Psoas muscle (tissue), 8 donors: ENCODE data around the gene PPM1B. TPM values are rescaled to one million over a fixed set of nuclear protein-coding genes. Genes with fewer than 3 reads are reported as not detected.
A peak's percentile ranks its signal among the peaks of the same experiment; 100 is the strongest.

Source experiments
- ATAC-seq, 4 donors: fragments of 200-7000 bp; cut with Tn5 transposase; one replicate each; pipeline ENCODE4 v1.9.1; 2020; ENCODE audit warnings: moderate library complexity in 3 of 4, mild to moderate bottlenecking in 2 of 4
- DNase-seq, 2 donors: peaks; one replicate each; pipeline ENCODE4 v3.0.0-alpha.2; 2020
- H3K27ac ChIP-seq: fragments of 200-600 bp; one replicate; pipeline ENCODE4 v1.8.0; 2022
- H3K27me3 ChIP-seq, 3 donors: fragments of 200-600 bp in 1 of 3; one replicate each; pipeline versions ENCODE4 v1.6.1 to v1.8.0; 2013 to 2022; ENCODE audit warnings: low read length in 2 of 3, mild to moderate bottlenecking in 2 of 3, moderate library complexity in 1 of 3; ENCODE audit not compliant: insufficient read depth in 3 of 3
- H3K36me3 ChIP-seq, 2 donors: fragments of 200-600 bp in 1 of 2; one replicate each; pipeline versions ENCODE4 v1.6.1 to v1.8.0; 2013 to 2022; ENCODE audit warnings: low read depth in 1 of 2, mild to moderate bottlenecking in 1 of 2, moderate library complexity in 1 of 2; ENCODE audit not compliant: insufficient read depth in 1 of 2
- H3K4me1 ChIP-seq: fragments of 200-600 bp; one replicate; pipeline ENCODE4 v1.8.0; 2022
- H3K4me3 ChIP-seq: fragments of 200-600 bp; one replicate; pipeline ENCODE4 v1.8.0; 2022; ENCODE audit warnings: mild to moderate bottlenecking
- H3K9me3 ChIP-seq: fragments of 200-600 bp; one replicate; pipeline ENCODE4 v1.8.0; 2022
- WGBS, 3 donors: extraction: QIAGEN DNeasy Blood & Tissue Kit; methylation state at CpG; one replicate each; pipeline versions ENCODE4 v1.1.6 to v1.1.7; 2013; 5-methylcytosine and 5-hydroxymethylcytosine counted together
- intact Hi-C, 2 donors: fragments of 100-400 bp; cut with DNase I; formaldehyde crosslinking; loops; one replicate each; pipeline versions ENCODE4 v1.11.0 to v1.14.2; 2022
- polyA plus RNA-seq, 3 donors: library from polyadenylated mRNA; stranded (reverse); fragments of 200-250 nt; gene quantifications; one replicate each; pipeline ENCODE4 v1.2.3, GENCODE V29; 2013
- total RNA-seq, 4 donors: library from RNA; stranded (reverse); fragmentation: NEBNext Ultra II Directional in 2 of 4; extraction: Animal tissue kit (Norgen Biotek cat#: 25700) in 2 of 4; gene quantifications; one replicate each; pipeline versions ENCODE4 v1.2.1 to v1.2.4, GENCODE V29; 2021 to 2023
- TF ChIP-seq, protein P1 (sequence below): fragments of 200-600 bp; IDR thresholded peaks from one replicate; pipeline ENCODE4 v1.8.0; 2022; ENCODE audit warnings: antibody characterized with exemption
- donor health status: healthy with polysubstance abuse.
- donor health status: DM: no; HTN: no; CAD: no; lungs with moderate emphysema.
- donor health status: Bipolar disorder and iron deficiency.
- donor health status: healthy.
- donor health status: DM: yes; HTN: yes; CAD: no.
- donor health status: DM: no; HTN: no; CAD: no.
- donor health status: DM: no; HTN: no; CAD: no.
- donor health status: DM: yes; HTN: yes; CAD: no.

The PPM1B gene
- total and polyA plus RNA-seq, 7 donors = 17.4 to 244 (median 112) TPM

DNA sequence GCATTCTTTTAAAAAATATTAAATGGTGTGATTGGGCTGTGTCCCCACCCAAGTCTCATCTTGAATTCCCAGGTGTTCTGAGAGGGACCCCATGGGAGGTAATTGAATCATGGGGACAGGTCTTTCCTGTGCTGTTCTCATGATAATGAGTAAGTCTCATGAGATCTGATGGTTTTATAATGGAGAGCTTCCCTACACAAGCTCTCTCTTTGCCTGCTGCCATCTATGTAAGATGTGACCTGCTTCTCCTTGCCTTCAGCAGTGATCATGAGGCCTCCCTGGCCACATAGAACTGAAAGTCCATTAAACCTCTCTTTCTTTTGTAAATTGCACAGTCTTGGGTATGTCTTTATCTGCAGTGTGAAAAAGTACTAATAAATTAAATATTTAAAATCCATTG lies 10.3 kb downstream of the PPM1B start:
- H3K9me3 ChIP-seq = no peaks in the 10 kb centered on the region
- H3K4me1 ChIP-seq = peaks cover 45% of the 10 kb centered on the region
- no peaks in the 10 kb centered on the region for H3K36me3 ChIP-seq
- TF ChIP-seq, protein P1, sequence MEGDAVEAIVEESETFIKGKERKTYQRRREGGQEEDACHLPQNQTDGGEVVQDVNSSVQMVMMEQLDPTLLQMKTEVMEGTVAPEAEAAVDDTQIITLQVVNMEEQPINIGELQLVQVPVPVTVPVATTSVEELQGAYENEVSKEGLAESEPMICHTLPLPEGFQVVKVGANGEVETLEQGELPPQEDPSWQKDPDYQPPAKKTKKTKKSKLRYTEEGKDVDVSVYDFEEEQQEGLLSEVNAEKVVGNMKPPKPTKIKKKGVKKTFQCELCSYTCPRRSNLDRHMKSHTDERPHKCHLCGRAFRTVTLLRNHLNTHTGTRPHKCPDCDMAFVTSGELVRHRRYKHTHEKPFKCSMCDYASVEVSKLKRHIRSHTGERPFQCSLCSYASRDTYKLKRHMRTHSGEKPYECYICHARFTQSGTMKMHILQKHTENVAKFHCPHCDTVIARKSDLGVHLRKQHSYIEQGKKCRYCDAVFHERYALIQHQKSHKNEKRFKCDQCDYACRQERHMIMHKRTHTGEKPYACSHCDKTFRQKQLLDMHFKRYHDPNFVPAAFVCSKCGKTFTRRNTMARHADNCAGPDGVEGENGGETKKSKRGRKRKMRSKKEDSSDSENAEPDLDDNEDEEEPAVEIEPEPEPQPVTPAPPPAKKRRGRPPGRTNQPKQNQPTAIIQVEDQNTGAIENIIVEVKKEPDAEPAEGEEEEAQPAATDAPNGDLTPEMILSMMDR = no peak
- no peaks in the 10 kb centered on the region for H3K27me3 ChIP-seq
- no peak overlapping the region for H3K27ac ChIP-seq
- no peak overlapping the region for H3K4me3 ChIP-seq
- no peak for ATAC-seq
- intact Hi-C loops = no loop called here
- DNase-seq = no peak

DNA sequence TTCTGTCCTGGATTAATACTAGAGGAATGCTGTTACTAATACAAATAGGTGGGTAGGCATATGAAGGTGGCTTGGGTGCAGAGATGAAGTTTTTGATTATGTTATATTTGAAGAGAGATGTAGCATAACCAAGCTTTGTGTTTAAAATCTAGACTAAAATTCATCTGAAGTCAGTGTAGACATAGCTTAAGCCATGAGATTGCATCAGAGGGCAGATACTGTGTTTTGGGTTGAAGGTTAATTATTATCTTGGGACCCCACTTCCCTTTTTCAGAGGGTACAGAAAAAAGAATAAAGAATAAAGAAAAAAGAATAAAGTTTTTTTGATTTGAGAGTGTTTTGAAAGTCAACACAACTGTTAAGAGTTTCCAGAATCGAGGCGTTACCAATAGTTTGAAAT lies 13.0 kb downstream of the PPM1B start:
- Histone ChIP-seq H3K4me3 (no peak overlapping the region), H3K36me3 (no peaks in the 10 kb centered on the region), H3K4me1 (peaks cover 46% of the 10 kb centered on the region), H3K27me3 (no peaks in the 10 kb centered on the region), H3K9me3 (no peaks in the 10 kb centered on the region), H3K27ac (no peak overlapping the region)
- WGBS, 3 donors = 91 to 96% (median 91%) methylated on average over 2 of the region's 2 CpGs
- intact Hi-C loops = no loop called here
- ATAC-seq (no peak), DNase-seq (no peak)
- TF ChIP-seq, protein P1 = no peak

DNA sequence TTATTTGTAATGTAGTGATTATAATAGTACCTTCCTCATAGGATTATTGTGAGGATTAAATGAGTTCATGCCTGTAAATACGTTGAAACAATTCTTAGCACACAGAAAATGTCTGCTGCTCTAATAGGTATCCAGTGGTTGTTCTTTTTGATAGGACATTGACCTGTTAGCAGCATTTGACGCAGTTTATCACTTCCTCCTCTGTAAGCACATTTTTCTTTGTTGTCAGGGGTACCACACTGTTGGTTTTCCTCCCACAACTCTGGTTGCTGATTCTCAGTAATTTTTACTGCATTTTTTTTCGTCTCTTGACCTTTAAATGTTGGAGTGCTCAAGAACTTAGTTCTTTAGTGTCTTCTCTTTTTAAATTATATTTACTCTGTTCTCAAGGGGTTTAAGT lies 15.4 kb downstream of the PPM1B start:
- H3K27ac ChIP-seq = no peak overlapping the region

DNA sequence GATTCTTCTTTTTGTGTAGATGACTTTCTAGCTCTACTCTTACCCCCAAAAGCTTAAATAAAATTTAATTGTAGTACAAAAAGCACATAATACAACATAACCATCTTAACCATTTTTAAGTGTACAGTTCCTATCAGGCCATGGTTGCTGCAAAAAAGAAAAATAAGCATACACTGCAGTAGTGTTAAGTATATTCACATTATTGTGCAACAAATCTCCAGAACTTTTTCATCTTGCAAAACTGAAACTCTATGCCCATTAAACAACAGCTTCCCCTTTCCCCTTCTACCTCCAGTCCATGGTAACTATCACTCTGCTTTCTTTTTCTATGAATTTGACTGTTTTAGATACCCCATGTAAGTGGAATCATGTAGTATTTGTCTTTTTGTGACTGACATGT lies 18.1 kb downstream of the PPM1B start:
- H3K9me3 ChIP-seq = no peaks in the 10 kb centered on the region
- TF ChIP-seq, protein P1 = no peak
- DNase-seq (no peak), ATAC-seq (peak in 1 of 4 donors; percentile 33)
- H3K4me3 ChIP-seq = no peak overlapping the region
- H3K4me1 ChIP-seq = peaks cover 49% of the 10 kb centered on the region
- H3K36me3 ChIP-seq = no peaks in the 10 kb centered on the region
- intact Hi-C loops = no loop called here
- no peak overlapping the region for H3K27ac ChIP-seq
- no peaks in the 10 kb centered on the region for H3K27me3 ChIP-seq

More for the DNA sequence above, 15.4 kb downstream of the PPM1B start:
- no peaks in the 10 kb centered on the region for H3K9me3 ChIP-seq
- H3K27me3 ChIP-seq = no peaks in the 10 kb centered on the region
- H3K36me3 ChIP-seq = no peaks in the 10 kb centered on the region
- 70 to 77% (median 73%) methylated on average over 3 of the region's 3 CpGs for WGBS, 3 donors
- intact Hi-C loops = no loop called here
- no peak overlapping the region for H3K4me3 ChIP-seq
- DNase-seq (no peak), ATAC-seq (no peak)
- H3K4me1 ChIP-seq = peaks cover 43% of the 10 kb centered on the region
- TF ChIP-seq, protein P1 = no peak

DNA sequence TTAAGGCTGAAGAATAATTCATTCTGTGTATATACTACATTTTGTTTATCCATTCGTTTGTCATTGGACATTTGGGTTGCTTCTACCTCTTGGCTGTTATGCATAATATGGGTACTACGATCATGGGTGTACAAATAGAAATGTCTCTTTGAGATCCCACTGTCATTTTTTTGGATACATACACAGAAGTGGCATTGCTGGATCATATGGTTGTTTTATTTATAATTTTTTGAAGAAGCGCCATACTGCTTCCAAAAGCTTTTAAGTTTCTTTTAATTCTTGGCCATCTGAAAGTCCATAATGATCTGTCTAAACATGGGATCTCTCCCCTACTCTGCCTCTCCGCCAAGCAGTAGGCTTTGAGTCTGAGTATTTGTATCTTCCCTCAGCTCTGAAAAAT lies 18.6 kb downstream of the PPM1B start:
- Histone ChIP-seq H3K27me3 (no peaks in the 10 kb centered on the region), H3K27ac (no peak overlapping the region), H3K4me1 (peaks cover 52% of the 10 kb centered on the region), H3K4me3 (no peak overlapping the region), H3K36me3 (no peaks in the 10 kb centered on the region), H3K9me3 (no peaks in the 10 kb centered on the region)
- DNase-seq (no peak), ATAC-seq (no peak)
- TF ChIP-seq, protein P1 = no peak
- intact Hi-C loops = no loop called here
- WGBS, 3 donors = 83 to 90% (median 85%) methylated on average over 4 of the region's 4 CpGs
